ENCODE results near the gene LSM2. TPM values are rescaled to one million over a fixed set of nuclear protein-coding genes. Genes with fewer than 3 reads are reported as not detected.

LSM2 gene
- total and polyA plus RNA-seq, 3 donors from 2014 or later, result 43.3 to 55.5 (median 49.6) TPM

DNA sequence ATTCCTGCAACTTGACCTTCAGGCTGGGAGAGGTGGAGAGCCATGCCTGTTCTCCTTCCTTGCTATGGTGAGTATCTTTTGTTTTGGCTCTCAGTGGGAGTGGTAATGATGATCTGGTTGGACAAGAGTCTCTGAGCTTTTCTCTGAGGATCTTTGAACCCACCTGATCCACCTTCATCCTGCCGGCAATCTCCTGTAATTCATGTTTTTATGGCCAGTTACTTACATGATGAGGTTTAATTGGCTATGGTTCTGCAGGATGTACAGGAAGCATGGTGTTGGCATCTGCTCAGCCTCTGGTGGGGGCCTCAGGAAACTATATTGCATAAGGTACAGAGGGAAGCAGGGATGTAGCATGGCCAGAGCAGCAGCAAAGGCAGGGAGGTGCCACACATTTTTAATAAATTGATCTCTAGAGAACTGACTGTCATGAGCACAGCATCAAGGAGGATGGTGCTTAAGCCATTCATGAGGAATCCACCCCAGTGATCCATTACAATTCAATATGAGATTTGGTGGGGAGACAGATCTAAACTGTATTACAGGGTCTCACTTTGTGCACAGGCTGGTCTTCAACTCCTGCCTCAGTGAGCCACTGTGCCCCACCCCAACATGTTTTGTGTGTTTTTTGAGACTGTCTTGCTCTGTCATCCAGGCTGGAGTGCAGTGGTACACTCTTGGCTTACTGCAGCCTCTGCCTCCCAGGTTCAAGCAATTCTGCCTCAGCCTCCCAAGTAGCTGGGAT is 30.8 kb upstream of the LSM2 start:
- DNase-seq, result no peak
- H3K9me3 ChIP-seq, result no peaks in the 10 kb centered on the region
- 45 to 56% methylated on average over 1 of the region's 1 CpG for WGBS, 2 donors
- intact Hi-C loops (cut with DNase I; ENCODE audit: low total_unique reads), result no loop called here
- H3K4me1 ChIP-seq, result peaks cover 20% of the 10 kb centered on the region
- H3K36me3 ChIP-seq (ENCODE audit: low read depth, missing control alignments), result no peaks in the 10 kb centered on the region
- H3K4me3 ChIP-seq, result no peak overlapping the region
- H3K27me3 ChIP-seq, result no peaks in the 10 kb centered on the region
- no peak for TF ChIP-seq POLR2A (IDR thresholded peaks at IDR 0.05)
- TF ChIP-seq, protein P1, sequence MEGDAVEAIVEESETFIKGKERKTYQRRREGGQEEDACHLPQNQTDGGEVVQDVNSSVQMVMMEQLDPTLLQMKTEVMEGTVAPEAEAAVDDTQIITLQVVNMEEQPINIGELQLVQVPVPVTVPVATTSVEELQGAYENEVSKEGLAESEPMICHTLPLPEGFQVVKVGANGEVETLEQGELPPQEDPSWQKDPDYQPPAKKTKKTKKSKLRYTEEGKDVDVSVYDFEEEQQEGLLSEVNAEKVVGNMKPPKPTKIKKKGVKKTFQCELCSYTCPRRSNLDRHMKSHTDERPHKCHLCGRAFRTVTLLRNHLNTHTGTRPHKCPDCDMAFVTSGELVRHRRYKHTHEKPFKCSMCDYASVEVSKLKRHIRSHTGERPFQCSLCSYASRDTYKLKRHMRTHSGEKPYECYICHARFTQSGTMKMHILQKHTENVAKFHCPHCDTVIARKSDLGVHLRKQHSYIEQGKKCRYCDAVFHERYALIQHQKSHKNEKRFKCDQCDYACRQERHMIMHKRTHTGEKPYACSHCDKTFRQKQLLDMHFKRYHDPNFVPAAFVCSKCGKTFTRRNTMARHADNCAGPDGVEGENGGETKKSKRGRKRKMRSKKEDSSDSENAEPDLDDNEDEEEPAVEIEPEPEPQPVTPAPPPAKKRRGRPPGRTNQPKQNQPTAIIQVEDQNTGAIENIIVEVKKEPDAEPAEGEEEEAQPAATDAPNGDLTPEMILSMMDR (IDR thresholded peaks at IDR 0.05), result no peak
- peak overlapping the region in 1 of 2 donors; percentile 97 for H3K27ac ChIP-seq

DNA sequence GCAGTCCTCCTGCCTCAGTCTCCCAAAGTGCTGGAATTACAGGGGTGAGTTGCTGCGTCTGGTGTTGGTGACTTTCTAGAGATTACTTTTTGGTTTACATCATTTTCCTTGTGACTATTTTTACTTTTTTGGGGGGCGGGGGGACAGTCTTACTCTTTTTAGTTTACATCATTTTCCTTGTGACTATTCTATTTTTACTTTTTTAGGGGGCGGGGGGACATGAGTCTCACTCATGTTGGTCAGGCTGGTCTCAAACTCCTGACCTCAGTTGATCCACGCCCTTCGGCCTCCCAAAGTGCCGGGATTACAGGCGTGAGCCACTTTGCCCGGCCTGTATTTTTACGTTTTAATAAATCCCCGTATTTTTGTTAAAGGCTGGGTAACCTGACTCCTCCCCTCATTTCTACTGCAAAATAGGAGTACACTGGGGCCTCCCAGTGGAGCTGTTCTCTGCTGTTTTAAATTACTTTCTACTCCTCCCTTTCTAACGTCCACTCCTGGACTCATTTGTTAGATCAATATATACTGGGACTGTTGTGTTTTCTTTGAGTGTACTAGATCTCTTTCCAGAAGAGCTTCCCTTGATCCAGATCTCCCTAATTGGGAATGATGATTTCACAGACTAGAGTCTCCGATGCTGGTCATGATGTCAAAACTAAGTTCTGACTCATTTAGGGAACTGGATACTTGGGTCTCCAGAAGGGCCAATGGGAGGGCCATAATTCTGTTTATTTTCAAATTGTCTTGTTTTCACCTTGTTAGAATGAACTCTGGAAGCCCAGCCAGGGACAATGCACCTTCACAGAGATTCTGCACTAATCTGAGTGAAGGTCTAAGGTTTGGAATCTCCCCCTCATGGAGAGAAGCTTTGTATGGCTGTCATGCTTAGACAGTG is 30.0 kb upstream of the LSM2 start:
- intact Hi-C loops (cut with DNase I; ENCODE audit: low total_unique reads), result no loop called here
- 21 to 33% methylated on average over 12 of the region's 12 CpGs for WGBS, 2 donors

DNA sequence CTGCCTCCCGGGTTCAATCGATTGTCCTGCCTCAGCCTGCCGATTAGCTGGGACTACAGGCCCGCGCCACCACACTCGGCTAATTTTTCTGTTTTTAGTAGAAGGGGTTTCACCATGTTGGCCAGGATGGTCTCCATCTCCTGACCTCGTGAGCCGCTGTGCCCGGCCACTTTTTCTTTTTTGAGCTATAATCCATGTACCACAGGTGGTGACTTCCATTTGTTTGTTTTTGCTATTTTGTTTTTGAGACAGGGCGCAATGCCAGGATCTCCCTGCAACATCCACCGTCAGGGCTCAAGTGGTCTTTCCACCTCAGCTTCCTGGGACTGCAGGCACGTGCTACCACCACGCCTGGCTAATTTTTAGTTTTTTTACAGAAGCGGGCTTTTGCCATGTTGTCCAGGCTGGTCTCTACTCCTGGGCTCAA is 29.3 kb upstream of the LSM2 start:
- H3K27ac ChIP-seq, result peak overlapping the region; percentile 40 to 97
- TF ChIP-seq POLR2A (IDR thresholded peaks at IDR 0.05), result no peak
- TF ChIP-seq, protein P1 (IDR thresholded peaks at IDR 0.05), result no peak
- WGBS, 2 donors, result 10 to 13% methylated on average over 14 of the region's 14 CpGs
- H3K27me3 ChIP-seq, result no peaks in the 10 kb centered on the region
- peak overlapping the region in 1 of 2 donors; percentile 89 for H3K4me3 ChIP-seq
- H3K4me1 ChIP-seq, result peaks cover 26% of the 10 kb centered on the region
- no peak for DNase-seq
- no peaks in the 10 kb centered on the region for H3K9me3 ChIP-seq
- intact Hi-C loops (cut with DNase I; ENCODE audit: low total_unique reads), result no loop called here
- no peaks in the 10 kb centered on the region for H3K36me3 ChIP-seq (ENCODE audit: low read depth, missing control alignments)

More for the DNA sequence above, 30.0 kb upstream of the LSM2 start:
- H3K36me3 ChIP-seq (ENCODE audit: low read depth, missing control alignments), result no peaks in the 10 kb centered on the region
- H3K4me1 ChIP-seq, result peaks cover 20% of the 10 kb centered on the region
- TF ChIP-seq, protein P1 (IDR thresholded peaks at IDR 0.05), result no peak
- TF ChIP-seq POLR2A (IDR thresholded peaks at IDR 0.05), result no peak
- peak overlapping the region; percentile 40 to 97 for H3K27ac ChIP-seq
- H3K27me3 ChIP-seq, result no peaks in the 10 kb centered on the region
- H3K9me3 ChIP-seq, result no peaks in the 10 kb centered on the region
- DNase-seq, result no peak
- no peak overlapping the region for H3K4me3 ChIP-seq

DNA sequence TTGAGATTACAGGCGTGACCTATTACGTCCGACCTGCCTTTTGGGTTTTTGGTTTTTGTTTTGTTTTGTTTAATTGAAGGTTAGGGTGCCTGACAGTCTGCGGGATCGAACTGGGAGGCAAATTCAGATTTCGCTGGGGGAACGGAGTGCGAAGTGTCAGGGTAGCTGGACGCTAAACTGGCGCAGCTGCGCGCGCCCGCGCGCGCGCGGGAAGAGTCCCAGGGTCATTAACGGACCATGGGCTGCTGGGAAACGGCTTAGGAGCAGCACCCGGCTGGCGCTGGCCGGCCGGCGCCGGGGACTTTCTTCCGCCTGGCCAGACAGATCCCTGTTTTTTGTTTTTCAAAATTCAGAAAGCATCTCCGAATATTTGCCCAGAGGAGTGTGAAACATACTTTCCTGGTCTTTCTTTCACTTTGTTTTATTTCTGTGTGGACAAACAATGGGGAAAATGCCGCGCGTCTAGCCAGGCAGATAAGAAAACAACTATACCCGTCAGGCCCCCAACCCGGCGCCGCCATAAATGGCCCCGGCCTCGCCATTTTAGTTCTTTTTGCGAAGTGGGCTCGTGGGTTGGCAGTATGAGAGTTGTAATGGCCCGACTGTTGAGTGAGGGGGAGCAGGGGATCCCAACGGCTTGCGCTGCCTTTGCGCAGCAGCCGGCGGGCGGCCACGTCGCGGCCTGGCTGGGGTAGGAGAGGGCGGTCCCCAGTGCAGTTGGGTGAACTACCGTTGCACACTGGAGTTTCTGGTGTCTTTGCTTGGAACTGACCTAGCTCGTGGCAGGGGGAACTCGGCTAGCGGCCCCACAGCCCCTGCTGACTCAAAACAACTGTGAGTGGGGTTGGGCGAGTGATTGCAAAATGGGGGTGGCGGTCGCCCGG is 27.8 kb upstream of the LSM2 start:
- peaks cover 27% of the 10 kb centered on the region for H3K4me1 ChIP-seq
- DNase-seq, result peak; percentile 95
- peak overlapping the region; percentile 89 to 93 for H3K4me3 ChIP-seq
- intact Hi-C loops (cut with DNase I; ENCODE audit: low total_unique reads), result loop anchor here (5.0 kb wide), 1 partner anchor 152 kb away; the partner anchor contains the start of gene LY6G5C
- WGBS, 2 donors, result 0% methylated on average over 46 to 59 of the region's 59 CpGs
- H3K36me3 ChIP-seq (ENCODE audit: low read depth, missing control alignments), result no peaks in the 10 kb centered on the region
- TF ChIP-seq, protein P1 (IDR thresholded peaks at IDR 0.05), result peak in 1 of 3 experiments; percentile 7
- TF ChIP-seq POLR2A (IDR thresholded peaks at IDR 0.05), result no peak
- peak overlapping the region; percentile 97 to 98 for H3K27ac ChIP-seq
- no peaks in the 10 kb centered on the region for H3K9me3 ChIP-seq
- H3K27me3 ChIP-seq, result no peaks in the 10 kb centered on the region
